Lower leg skin (tissue), 3 donors: ENCODE data around the gene DCAF17.

Source experiments
- CTCF ChIP-seq, 3 donors: fragments of 450-650 bp; IDR thresholded peaks; one replicate each; pipeline ENCODE4 v1.5.1; 2016; ENCODE audit warnings: antibody characterized with exemption in 3 of 3, mild to moderate bottlenecking in 3 of 3, moderate library complexity in 2 of 3
- POLR2A ChIP-seq, 2 donors: fragments of 450-650 bp; IDR thresholded peaks; one replicate each; pipeline ENCODE4 v1.6.1; 2016 to 2017; ENCODE audit warnings: antibody characterized with exemption in 2 of 2, mild to moderate bottlenecking in 1 of 2, moderate library complexity in 1 of 2

DNA sequence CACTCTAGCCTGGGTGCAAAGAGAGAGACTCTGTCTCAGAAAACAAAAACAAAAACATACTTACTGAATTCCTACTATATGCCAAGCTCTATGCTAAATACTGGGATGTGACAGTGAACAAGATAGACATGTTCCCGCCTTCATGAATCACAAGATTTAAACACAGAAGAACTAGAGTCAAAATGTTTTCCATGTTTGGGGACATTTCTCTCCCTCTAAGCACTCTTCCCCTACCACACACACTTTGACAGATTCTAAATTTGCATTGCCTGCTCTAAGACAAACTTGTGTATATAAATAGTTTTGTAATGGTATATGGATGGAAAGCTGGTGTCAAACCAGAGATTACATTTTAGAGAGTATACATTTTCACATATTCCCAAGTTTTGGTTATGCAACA, 99.3 kb downstream of the DCAF17 start:
- TF ChIP-seq POLR2A (IDR thresholded peaks at IDR 0.05) (no peak), CTCF (IDR thresholded peaks at IDR 0.05) (no peak)
